GM06990 (cell line): ENCODE results near the gene CXCR5.
"Not testable (repeated sequence)": the region's sequence is repeated elsewhere in the genome, so short reads cannot be mapped to it uniquely, and the experiment has no call there.

Source experiments
- DNase-seq: peaks from one replicate; pipeline ENCODE4 v3.0.0-alpha.2; 2011; ENCODE audit not compliant: insufficient read length; ENCODE audit errors: extremely low read depth
- H3K27me3 ChIP-seq: replicated peaks from 2 replicates; pipeline ENCODE4 v1.6.0; 2011; ENCODE audit warnings: low read length; ENCODE audit not compliant: control insufficient read depth, insufficient read depth
- H3K36me3 ChIP-seq: 2 replicates; pipeline ENCODE4 v1.5.1; 2011; ENCODE audit warnings: low read length; ENCODE audit not compliant: control insufficient read depth, insufficient read depth
- H3K4me3 ChIP-seq: replicated peaks from 2 replicates; pipeline ENCODE4 v1.5.1; 2011; ENCODE audit warnings: low read depth, mild to moderate bottlenecking, control low read depth, low read length
- CTCF ChIP-seq: IDR thresholded peaks from 2 replicates; pipeline ENCODE4 v1.5.1; 2011; ENCODE audit warnings: low read length, control low read depth, mild to moderate bottlenecking, inconsistent platforms; ENCODE audit not compliant: insufficient read depth, poor library complexity, severe bottlenecking

The CXCR5 gene

GRCh38 chr11:118842369-118842768 is 41.3 kb upstream of the CXCR5 start:
- Histone ChIP-seq H3K27me3 (no peaks in the 10 kb centered on the region), H3K36me3 (no peaks in the 10 kb centered on the region), H3K4me3 (no peak overlapping the region)
- DNase-seq = no peak
- TF ChIP-seq CTCF = no peak

- H3K4me3 ChIP-seq, H3K27me3 ChIP-seq, H3K36me3 ChIP-seq, DNase-seq: not testable (repeated sequence)
Measured at GRCh38 chr11:118842843-118843242, 40.8 kb upstream of the CXCR5 start.

- TF ChIP-seq CTCF = no peak
- DNase-seq = no peak
Measured at GRCh38 chr11:118843565-118843964, 40.1 kb upstream of the CXCR5 start.

GRCh38 chr11:118845369-118845768 is 38.3 kb upstream of the CXCR5 start:
- Histone ChIP-seq H3K36me3 (no peaks in the 10 kb centered on the region), H3K4me3 (no peak overlapping the region), H3K27me3 (no peaks in the 10 kb centered on the region)
- DNase-seq = no peak
- no peak for TF ChIP-seq CTCF

More at GRCh38 chr11:118843565-118843964, 40.1 kb upstream of the CXCR5 start:
- H3K4me3 ChIP-seq = no peak overlapping the region
- H3K27me3 ChIP-seq = no peaks in the 10 kb centered on the region
- H3K36me3 ChIP-seq = no peaks in the 10 kb centered on the region

GRCh38 chr11:118846181-118846935 is 37.3 kb upstream of the CXCR5 start:
- no peaks in the 10 kb centered on the region for H3K27me3 ChIP-seq
- DNase-seq = no peak
- no peaks in the 10 kb centered on the region for H3K36me3 ChIP-seq
- TF ChIP-seq CTCF = no peak
- H3K4me3 ChIP-seq = no peak overlapping the region

- Histone ChIP-seq H3K36me3 (no peaks in the 10 kb centered on the region), H3K4me3 (no peak overlapping the region), H3K27me3 (no peaks in the 10 kb centered on the region)
- TF ChIP-seq CTCF = no peak
- no peak for DNase-seq
Measured at GRCh38 chr11:118849825-118850224, 33.9 kb upstream of the CXCR5 start.
